Breast epithelium (tissue), 4 donors: ENCODE data around the gene MYO5B. TPM values are rescaled to one million over a fixed set of nuclear protein-coding genes. Genes with fewer than 3 reads are reported as not detected.

Experiments
- DNase-seq, 2 donors: peaks; one replicate each; pipeline ENCODE4 v3.0.0-alpha.2; 2019; ENCODE audit warnings: low spot score in 2 of 2
- H3K27ac ChIP-seq, 2 donors: fragments of 200-600 bp; sonication (generic) in 1 of 2; one replicate each; pipeline ENCODE4 v1.5.1; 2016 to 2019; ENCODE audit warnings: mild to moderate bottlenecking in 1 of 2
- H3K27me3 ChIP-seq, 2 donors: fragments of 200-600 bp; sonication (generic) in 1 of 2; one replicate each; pipeline versions ENCODE4 v1.5.1 to v1.6.0; 2017 to 2019; ENCODE audit warnings: control low read depth in 1 of 2, mild to moderate bottlenecking in 1 of 2
- H3K36me3 ChIP-seq: fragments of 200-600 bp; one replicate; pipeline ENCODE4 v1.5.1; 2019
- H3K4me1 ChIP-seq, 2 donors: fragments of 200-600 bp; sonication (generic); one replicate each; pipeline ENCODE4 v1.5.1; 2016 to 2019; ENCODE audit warnings: control low read depth in 1 of 2
- H3K4me3 ChIP-seq, 3 donors: fragments of 200-600 bp; sonication (generic); 1 replicate in 2 of 3; 2 replicates in 1 of 3; pipeline ENCODE4 v1.5.1; 2016 to 2019; ENCODE audit warnings: mild to moderate bottlenecking in 3 of 3, moderate library complexity in 2 of 3
- H3K9me3 ChIP-seq, 2 donors: fragments of 200-600 bp; sonication (generic) in 1 of 2; one replicate each; pipeline ENCODE4 v1.5.1; 2016 to 2019; ENCODE audit warnings: control low read depth in 1 of 2
- CTCF ChIP-seq, 3 donors: fragments of 450-650 bp; IDR thresholded peaks; one replicate each; pipeline ENCODE4 v1.5.1; 2016 to 2017; ENCODE audit warnings: antibody characterized with exemption in 3 of 3, mild to moderate bottlenecking in 3 of 3, moderate library complexity in 3 of 3
- POLR2A ChIP-seq: fragments of 450-650 bp; IDR thresholded peaks from one replicate; pipeline ENCODE4 v1.6.1; 2016; ENCODE audit warnings: antibody characterized with exemption, mild to moderate bottlenecking, moderate library complexity
- POLR2AphosphoS5 ChIP-seq, 3 donors: sonication (generic); formaldehyde crosslinking; IDR thresholded peaks; one replicate each; pipeline ENCODE4 v1.6.1; 2017; ENCODE audit warnings: antibody characterized with exemption in 3 of 3
- intact Hi-C: fragments of 100-400 bp; cut with DNase I; formaldehyde crosslinking; loops from one replicate; pipeline ENCODE4 v1.15.1; 2023; ENCODE audit warnings: low total_unique reads
- total RNA-seq, 3 donors: library from RNA; depleted of rRNA; stranded (reverse); fragments of >200 nt; gene quantifications; one replicate each; pipeline ENCODE4 v1.1.0, GENCODE V29; 2016

The MYO5B gene
- total RNA-seq, 3 donors from 2014 or later, result 2.4 to 53.1 (median 22.0) TPM

GRCh38 chr18:49994410-49994809 is 200.5 kb downstream of the MYO5B start:
- Histone ChIP-seq H3K9me3 (no peaks in the 10 kb centered on the region), H3K4me3 (no peak overlapping the region), H3K4me1 (no peaks in the 10 kb centered on the region), H3K27ac (no peak overlapping the region), H3K27me3 (no peaks in the 10 kb centered on the region), H3K36me3 (no peaks in the 10 kb centered on the region)
- intact Hi-C loops, result no loop called here
- no peak for TF ChIP-seq POLR2AphosphoS5 (IDR thresholded peaks at IDR 0.05)
- TF ChIP-seq CTCF (IDR thresholded peaks at IDR 0.05), result no peak
- TF ChIP-seq POLR2A, result no peak
- no peak for DNase-seq

- intact Hi-C loops, result no loop called here
- DNase-seq, result no peak
- Histone ChIP-seq H3K4me3 (no peak overlapping the region), H3K9me3 (no peaks in the 10 kb centered on the region), H3K36me3 (no peaks in the 10 kb centered on the region), H3K27ac (no peak overlapping the region), H3K27me3 (no peaks in the 10 kb centered on the region), H3K4me1 (no peaks in the 10 kb centered on the region)
- TF ChIP-seq POLR2AphosphoS5 (IDR thresholded peaks at IDR 0.05), result no peak
- TF ChIP-seq POLR2A, result no peak
- TF ChIP-seq CTCF (IDR thresholded peaks at IDR 0.05), result no peak
Measured at GRCh38 chr18:49993299-49993698, 201.6 kb downstream of the MYO5B start.

- TF ChIP-seq POLR2A (no peak), CTCF (IDR thresholded peaks at IDR 0.05) (no peak), POLR2AphosphoS5 (IDR thresholded peaks at IDR 0.05) (no peak)
- H3K36me3 ChIP-seq, result no peaks in the 10 kb centered on the region
- no peak overlapping the region for H3K27ac ChIP-seq
- no peaks in the 10 kb centered on the region for H3K9me3 ChIP-seq
- no peak overlapping the region for H3K4me3 ChIP-seq
- H3K27me3 ChIP-seq, result no peaks in the 10 kb centered on the region
- no peaks in the 10 kb centered on the region for H3K4me1 ChIP-seq
- DNase-seq, result no peak
- intact Hi-C loops, result no loop called here
Measured at GRCh38 chr18:49988733-49989132, 206.2 kb downstream of the MYO5B start.

- H3K9me3 ChIP-seq, result no peaks in the 10 kb centered on the region
- no peak for DNase-seq
- H3K4me3 ChIP-seq, result no peak overlapping the region
- no peak for TF ChIP-seq POLR2A
- TF ChIP-seq CTCF (IDR thresholded peaks at IDR 0.05), result no peak
- no peak for TF ChIP-seq POLR2AphosphoS5 (IDR thresholded peaks at IDR 0.05)
- H3K27me3 ChIP-seq, result no peaks in the 10 kb centered on the region
- H3K36me3 ChIP-seq, result no peaks in the 10 kb centered on the region
- intact Hi-C loops, result no loop called here
- no peaks in the 10 kb centered on the region for H3K4me1 ChIP-seq
- H3K27ac ChIP-seq, result no peak overlapping the region
Measured at GRCh38 chr18:49988101-49988500, 206.8 kb downstream of the MYO5B start.

GRCh38 chr18:49985236-49985635 is 209.7 kb downstream of the MYO5B start:
- Histone ChIP-seq H3K4me3 (no peak overlapping the region), H3K4me1 (no peaks in the 10 kb centered on the region), H3K27me3 (no peaks in the 10 kb centered on the region), H3K36me3 (no peaks in the 10 kb centered on the region), H3K27ac (no peak overlapping the region), H3K9me3 (no peaks in the 10 kb centered on the region)
- DNase-seq, result no peak
- no peak for TF ChIP-seq POLR2AphosphoS5 (IDR thresholded peaks at IDR 0.05)
- TF ChIP-seq POLR2A, result no peak
- no peak for TF ChIP-seq CTCF (IDR thresholded peaks at IDR 0.05)
- intact Hi-C loops, result loop anchor here (2.0 kb wide), 1 partner anchor 32 kb away; no protein-coding TSS in a partner anchor
